ENCODE data around the gene C16orf96.

DNA sequence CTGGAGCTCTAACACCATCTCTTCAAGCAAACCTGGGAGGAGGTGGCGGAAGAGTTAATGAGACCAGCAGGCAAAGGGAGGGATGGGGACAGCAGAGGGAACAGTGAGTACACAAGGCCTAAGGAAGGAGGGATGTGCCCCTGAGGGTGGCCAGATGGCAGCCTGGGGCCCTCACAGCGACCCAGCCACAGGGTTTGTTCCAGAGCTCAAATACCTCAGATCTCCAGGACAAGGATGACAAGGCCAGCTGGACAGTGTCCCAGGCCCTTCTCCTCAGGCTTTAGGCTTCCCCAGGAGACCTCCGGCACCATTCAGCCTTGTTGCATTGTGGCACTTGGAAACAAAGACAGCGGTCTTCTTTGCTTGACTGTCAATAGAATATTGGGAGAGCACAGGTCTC lies 32.5 kb upstream of the C16orf96 start:
- TF ChIP-seq, protein P1, sequence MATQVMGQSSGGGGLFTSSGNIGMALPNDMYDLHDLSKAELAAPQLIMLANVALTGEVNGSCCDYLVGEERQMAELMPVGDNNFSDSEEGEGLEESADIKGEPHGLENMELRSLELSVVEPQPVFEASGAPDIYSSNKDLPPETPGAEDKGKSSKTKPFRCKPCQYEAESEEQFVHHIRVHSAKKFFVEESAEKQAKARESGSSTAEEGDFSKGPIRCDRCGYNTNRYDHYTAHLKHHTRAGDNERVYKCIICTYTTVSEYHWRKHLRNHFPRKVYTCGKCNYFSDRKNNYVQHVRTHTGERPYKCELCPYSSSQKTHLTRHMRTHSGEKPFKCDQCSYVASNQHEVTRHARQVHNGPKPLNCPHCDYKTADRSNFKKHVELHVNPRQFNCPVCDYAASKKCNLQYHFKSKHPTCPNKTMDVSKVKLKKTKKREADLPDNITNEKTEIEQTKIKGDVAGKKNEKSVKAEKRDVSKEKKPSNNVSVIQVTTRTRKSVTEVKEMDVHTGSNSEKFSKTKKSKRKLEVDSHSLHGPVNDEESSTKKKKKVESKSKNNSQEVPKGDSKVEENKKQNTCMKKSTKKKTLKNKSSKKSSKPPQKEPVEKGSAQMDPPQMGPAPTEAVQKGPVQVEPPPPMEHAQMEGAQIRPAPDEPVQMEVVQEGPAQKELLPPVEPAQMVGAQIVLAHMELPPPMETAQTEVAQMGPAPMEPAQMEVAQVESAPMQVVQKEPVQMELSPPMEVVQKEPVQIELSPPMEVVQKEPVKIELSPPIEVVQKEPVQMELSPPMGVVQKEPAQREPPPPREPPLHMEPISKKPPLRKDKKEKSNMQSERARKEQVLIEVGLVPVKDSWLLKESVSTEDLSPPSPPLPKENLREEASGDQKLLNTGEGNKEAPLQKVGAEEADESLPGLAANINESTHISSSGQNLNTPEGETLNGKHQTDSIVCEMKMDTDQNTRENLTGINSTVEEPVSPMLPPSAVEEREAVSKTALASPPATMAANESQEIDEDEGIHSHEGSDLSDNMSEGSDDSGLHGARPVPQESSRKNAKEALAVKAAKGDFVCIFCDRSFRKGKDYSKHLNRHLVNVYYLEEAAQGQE (IDR thresholded peaks at IDR 0.05; ENCODE audit: insufficient read depth in 1 of 2, low read depth in 2 of 2, low read length in 1 of 2) = no peak
- TF ChIP-seq, protein P2, sequence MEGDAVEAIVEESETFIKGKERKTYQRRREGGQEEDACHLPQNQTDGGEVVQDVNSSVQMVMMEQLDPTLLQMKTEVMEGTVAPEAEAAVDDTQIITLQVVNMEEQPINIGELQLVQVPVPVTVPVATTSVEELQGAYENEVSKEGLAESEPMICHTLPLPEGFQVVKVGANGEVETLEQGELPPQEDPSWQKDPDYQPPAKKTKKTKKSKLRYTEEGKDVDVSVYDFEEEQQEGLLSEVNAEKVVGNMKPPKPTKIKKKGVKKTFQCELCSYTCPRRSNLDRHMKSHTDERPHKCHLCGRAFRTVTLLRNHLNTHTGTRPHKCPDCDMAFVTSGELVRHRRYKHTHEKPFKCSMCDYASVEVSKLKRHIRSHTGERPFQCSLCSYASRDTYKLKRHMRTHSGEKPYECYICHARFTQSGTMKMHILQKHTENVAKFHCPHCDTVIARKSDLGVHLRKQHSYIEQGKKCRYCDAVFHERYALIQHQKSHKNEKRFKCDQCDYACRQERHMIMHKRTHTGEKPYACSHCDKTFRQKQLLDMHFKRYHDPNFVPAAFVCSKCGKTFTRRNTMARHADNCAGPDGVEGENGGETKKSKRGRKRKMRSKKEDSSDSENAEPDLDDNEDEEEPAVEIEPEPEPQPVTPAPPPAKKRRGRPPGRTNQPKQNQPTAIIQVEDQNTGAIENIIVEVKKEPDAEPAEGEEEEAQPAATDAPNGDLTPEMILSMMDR (IDR thresholded peaks at IDR 0.05) = no peak

Data from Panc1 (cell line).